Activated T-helper 17 cell treated with anti-CD3 and anti-CD28 coated beads, Interleukin-2, amount 50 U/mL, for 72 hours (primary cell): ENCODE measurements around the gene DNAJA3. TPM values are rescaled to one million over a fixed set of nuclear protein-coding genes. Genes with fewer than 3 reads are reported as not detected.

ENCODE experiments used
- ATAC-seq: fragments of 150-1000 bp; cut with Tn5 transposase; replicated peaks from 2 replicates; pipeline ENCODE4 v1.10.0; 2021; ENCODE audit warnings: mild to moderate bottlenecking, moderate library complexity
- H3K27ac Mint-ChIP-seq: one replicate; pipeline ENCODE4 v1.8.0; 2022; ENCODE audit warnings: mixed read lengths
- H3K27me3 Mint-ChIP-seq: one replicate; pipeline ENCODE4 v1.8.0; 2022; ENCODE audit warnings: mixed read lengths
- H3K36me3 Mint-ChIP-seq: one replicate; pipeline ENCODE4 v1.8.0; 2022; ENCODE audit warnings: low read depth, mild to moderate bottlenecking, mixed read lengths
- H3K4me1 Mint-ChIP-seq: one replicate; pipeline ENCODE4 v1.8.0; 2022; ENCODE audit warnings: mixed read lengths
- H3K4me3 Mint-ChIP-seq: one replicate; pipeline ENCODE4 v1.8.0; 2022; ENCODE audit warnings: mild to moderate bottlenecking, mixed read lengths
- H3K9me3 Mint-ChIP-seq: one replicate; pipeline ENCODE4 v1.8.0; 2022; ENCODE audit warnings: mixed read lengths
- total RNA-seq, 2 donors: library from RNA; stranded (reverse); gene quantifications; one replicate each; pipeline ENCODE4 v1.2.3, GENCODE V29; 2022

Gene DNAJA3
- total RNA-seq, 2 donors from 2014 or later, result 50.3 to 81.1 TPM

- no peaks in the 10 kb centered on the region for H3K27me3 Mint-ChIP-seq
- peak overlapping the region; percentile 10 for H3K4me3 Mint-ChIP-seq
- peak overlapping the region; percentile 61 for H3K27ac Mint-ChIP-seq
- no peaks in the 10 kb centered on the region for H3K9me3 Mint-ChIP-seq
- peaks cover 30% of the 10 kb centered on the region for H3K4me1 Mint-ChIP-seq
- ATAC-seq, result no peak
- peaks cover 95% of the 10 kb centered on the region for H3K36me3 Mint-ChIP-seq
Observed at GRCh38 chr16:4486126-4486893, 60.6 kb downstream of the DNAJA3 start.

GRCh38 chr16:4487955-4488498 lies 62.4 kb downstream of the DNAJA3 start:
- ATAC-seq, result peak; percentile 58
- Mint-ChIP-seq H3K4me3 (peak overlapping the region; percentile 71), H3K27me3 (no peaks in the 10 kb centered on the region), H3K27ac (peak overlapping the region; percentile 88), H3K36me3 (peaks cover 88% of the 10 kb centered on the region), H3K9me3 (no peaks in the 10 kb centered on the region), H3K4me1 (peaks cover 20% of the 10 kb centered on the region)

- no peaks in the 10 kb centered on the region for H3K9me3 Mint-ChIP-seq
- peak overlapping the region; percentile 71 for H3K4me3 Mint-ChIP-seq
- peak; percentile 78 for ATAC-seq
- peak overlapping the region; percentile 88 for H3K27ac Mint-ChIP-seq
- peaks cover 88% of the 10 kb centered on the region for H3K36me3 Mint-ChIP-seq
- H3K4me1 Mint-ChIP-seq, result peaks cover 25% of the 10 kb centered on the region
- no peaks in the 10 kb centered on the region for H3K27me3 Mint-ChIP-seq
Observed at GRCh38 chr16:4488499-4488967, 62.9 kb downstream of the DNAJA3 start.

- Mint-ChIP-seq H3K9me3 (no peaks in the 10 kb centered on the region), H3K4me1 (peaks cover 26% of the 10 kb centered on the region), H3K36me3 (peaks cover 85% of the 10 kb centered on the region), H3K4me3 (peak overlapping the region; percentile 71), H3K27me3 (no peaks in the 10 kb centered on the region), H3K27ac (peak overlapping the region; percentile 88)
- no peak for ATAC-seq
Observed at GRCh38 chr16:4489030-4489429, 63.4 kb downstream of the DNAJA3 start.

GRCh38 chr16:4491898-4492297 lies 66.2 kb downstream of the DNAJA3 start:
- Mint-ChIP-seq H3K36me3 (peaks cover 67% of the 10 kb centered on the region), H3K27ac (no peak overlapping the region), H3K9me3 (no peaks in the 10 kb centered on the region), H3K4me3 (no peak overlapping the region), H3K4me1 (peaks cover 39% of the 10 kb centered on the region), H3K27me3 (no peaks in the 10 kb centered on the region)
- ATAC-seq, result no peak

- H3K27me3 Mint-ChIP-seq, result no peaks in the 10 kb centered on the region
- peaks cover 61% of the 10 kb centered on the region for H3K36me3 Mint-ChIP-seq
- no peak for ATAC-seq
- no peaks in the 10 kb centered on the region for H3K9me3 Mint-ChIP-seq
- peak overlapping the region; percentile 46 for H3K27ac Mint-ChIP-seq
- no peak overlapping the region for H3K4me3 Mint-ChIP-seq
- H3K4me1 Mint-ChIP-seq, result peaks cover 29% of the 10 kb centered on the region
Observed at GRCh38 chr16:4494746-4495490, 69.2 kb downstream of the DNAJA3 start.

- no peaks in the 10 kb centered on the region for H3K9me3 Mint-ChIP-seq
- peak overlapping the region; percentile 83 for H3K27ac Mint-ChIP-seq
- ATAC-seq, result no peak
- peaks cover 57% of the 10 kb centered on the region for H3K36me3 Mint-ChIP-seq
- H3K4me3 Mint-ChIP-seq, result peak overlapping the region; percentile 20
- H3K4me1 Mint-ChIP-seq, result peaks cover 36% of the 10 kb centered on the region
- no peaks in the 10 kb centered on the region for H3K27me3 Mint-ChIP-seq
Observed at GRCh38 chr16:4495766-4496165, 70.1 kb downstream of the DNAJA3 start.

- no peaks in the 10 kb centered on the region for H3K9me3 Mint-ChIP-seq
- no peaks in the 10 kb centered on the region for H3K27me3 Mint-ChIP-seq
- peak overlapping the region; percentile 83 for H3K27ac Mint-ChIP-seq
- peak overlapping the region; percentile 20 for H3K4me3 Mint-ChIP-seq
- H3K36me3 Mint-ChIP-seq, result peaks cover 52% of the 10 kb centered on the region
- peak; percentile 75 for ATAC-seq
- H3K4me1 Mint-ChIP-seq, result peaks cover 41% of the 10 kb centered on the region
Observed at GRCh38 chr16:4496305-4496704, 70.6 kb downstream of the DNAJA3 start.

- no peaks in the 10 kb centered on the region for H3K27me3 Mint-ChIP-seq
- peaks cover 37% of the 10 kb centered on the region for H3K36me3 Mint-ChIP-seq
- H3K4me1 Mint-ChIP-seq, result peaks cover 48% of the 10 kb centered on the region
Observed at GRCh38 chr16:4498546-4499195, 73.0 kb downstream of the DNAJA3 start.

GRCh38 chr16:4499196-4499555 lies 73.5 kb downstream of the DNAJA3 start:
- Mint-ChIP-seq H3K9me3 (no peaks in the 10 kb centered on the region), H3K4me3 (peak overlapping the region; percentile 13), H3K4me1 (peaks cover 50% of the 10 kb centered on the region), H3K27me3 (no peaks in the 10 kb centered on the region), H3K36me3 (peaks cover 37% of the 10 kb centered on the region), H3K27ac (peak overlapping the region; percentile 44)
- ATAC-seq, result no peak

More at GRCh38 chr16:4498546-4499195, 73.0 kb downstream of the DNAJA3 start:
- ATAC-seq, result no peak
- Mint-ChIP-seq H3K4me3 (peak overlapping the region; percentile 13), H3K9me3 (no peaks in the 10 kb centered on the region), H3K27ac (peak overlapping the region; percentile 44)

GRCh38 chr16:4500272-4500671 lies 74.6 kb downstream of the DNAJA3 start:
- peak overlapping the region; percentile 28 for H3K4me3 Mint-ChIP-seq
- ATAC-seq, result peak; percentile 91
- H3K27ac Mint-ChIP-seq, result peak overlapping the region; percentile 83
- H3K4me1 Mint-ChIP-seq, result peaks cover 45% of the 10 kb centered on the region
- H3K36me3 Mint-ChIP-seq, result peaks cover 42% of the 10 kb centered on the region
- H3K9me3 Mint-ChIP-seq, result no peaks in the 10 kb centered on the region
- no peaks in the 10 kb centered on the region for H3K27me3 Mint-ChIP-seq

- peak overlapping the region; percentile 28 for H3K4me3 Mint-ChIP-seq
- H3K9me3 Mint-ChIP-seq, result no peaks in the 10 kb centered on the region
- peak overlapping the region; percentile 83 for H3K27ac Mint-ChIP-seq
- peaks cover 50% of the 10 kb centered on the region for H3K4me1 Mint-ChIP-seq
- peaks cover 45% of the 10 kb centered on the region for H3K36me3 Mint-ChIP-seq
- ATAC-seq, result no peak
- H3K27me3 Mint-ChIP-seq, result no peaks in the 10 kb centered on the region
Observed at GRCh38 chr16:4501071-4501478, 75.4 kb downstream of the DNAJA3 start.

GRCh38 chr16:4505356-4506147 lies 79.9 kb downstream of the DNAJA3 start:
- H3K4me1 Mint-ChIP-seq, result peaks cover 39% of the 10 kb centered on the region
- H3K9me3 Mint-ChIP-seq, result no peaks in the 10 kb centered on the region
- H3K27ac Mint-ChIP-seq, result peak overlapping the region; percentile 95
- no peaks in the 10 kb centered on the region for H3K27me3 Mint-ChIP-seq
- peaks cover 58% of the 10 kb centered on the region for H3K36me3 Mint-ChIP-seq
- H3K4me3 Mint-ChIP-seq, result peak overlapping the region; percentile 81
- ATAC-seq, result peak; percentile 90
